GM23338 (cell line): ENCODE results near the gene TNS1. TPM values are rescaled to one million over a fixed set of nuclear protein-coding genes. Genes with fewer than 3 reads are reported as not detected.
A peak's percentile ranks its signal among the peaks of the same experiment; 100 is the strongest.

Source experiments
- ATAC-seq: fragments of 200-7000 bp; cut with Tn5 transposase; 3 replicates; pipeline ENCODE4 v1.9.1; 2020
- DNase-seq: peaks from one replicate; pipeline ENCODE4 v3.0.0-alpha.2; 2015; ENCODE audit warnings: low spot score
- H2AFZ ChIP-seq: fragments of 200-600 bp; sonication (generic); 2 replicates; pipeline ENCODE4 v1.8.0; 2016; ENCODE audit warnings: antibody characterized with exemption, mild to moderate bottlenecking, moderate library complexity
- H3F3A ChIP-seq: fragments of 200-600 bp; sonication (generic); replicated peaks from 2 replicates; pipeline ENCODE4 v1.8.0; 2017; ENCODE audit warnings: antibody characterized with exemption, mixed run types, low read depth
- H3K27ac ChIP-seq: fragments of 200-600 bp; sonication (generic); 2 replicates; pipeline ENCODE4 v1.6.1; 2016; ENCODE audit warnings: low read depth
- H3K27me3 ChIP-seq: fragments of 200-600 bp; sonication (generic); 2 replicates; pipeline ENCODE4 v1.8.0; 2016; ENCODE audit warnings: mild to moderate bottlenecking, mixed run types, moderate library complexity; ENCODE audit not compliant: insufficient read depth
- H3K36me3 ChIP-seq: fragments of 200-600 bp; sonication (generic); 2 replicates; pipeline ENCODE4 v1.8.0; 2016; ENCODE audit warnings: mild to moderate bottlenecking; ENCODE audit not compliant: insufficient read depth
- H3K4me1 ChIP-seq: fragments of 200-600 bp; sonication (generic); 2 replicates; pipeline ENCODE4 v1.8.0; 2016; ENCODE audit warnings: mild to moderate bottlenecking, moderate library complexity; ENCODE audit not compliant: insufficient read depth
- H3K4me2 ChIP-seq: fragments of 200-600 bp; sonication (generic); 2 replicates; pipeline ENCODE4 v1.7.1; 2017; ENCODE audit warnings: mixed run types
- H3K4me3 ChIP-seq: fragments of 200-600 bp; sonication (generic); 2 replicates; pipeline ENCODE4 v1.6.1; 2016; ENCODE audit warnings: mixed run types
- H3K79me2 ChIP-seq: fragments of 200-600 bp; sonication (generic); replicated peaks from 2 replicates; pipeline ENCODE4 v1.8.0; 2017; ENCODE audit warnings: mild to moderate bottlenecking; ENCODE audit not compliant: insufficient read depth
- H3K9me2 ChIP-seq: fragments of 200-600 bp; sonication (generic); 2 replicates; pipeline ENCODE4 v1.8.0; 2017; ENCODE audit not compliant: insufficient read depth
- H4K20me1 ChIP-seq: fragments of 200-600 bp; sonication (generic); replicated peaks from 2 replicates; pipeline ENCODE4 v1.8.0; 2017; ENCODE audit warnings: mild to moderate bottlenecking; ENCODE audit not compliant: insufficient read depth
- H3K27ac Mint-ChIP-seq: 2 replicates; pipeline ENCODE4 v1.8.0; 2020; ENCODE audit warnings: inconsistent platforms, mild to moderate bottlenecking, moderate library complexity, mixed read lengths
- H3K27me3 Mint-ChIP-seq: 3 replicates; pipeline ENCODE4 v1.8.0; 2022; ENCODE audit warnings: low read depth, mild to moderate bottlenecking, moderate library complexity, mixed read lengths, inconsistent platforms; ENCODE audit not compliant: insufficient read depth, poor library complexity
- H3K36me3 Mint-ChIP-seq: 3 replicates; pipeline ENCODE4 v1.8.0; 2021; ENCODE audit warnings: low read depth, mild to moderate bottlenecking, inconsistent platforms, moderate library complexity, mixed read lengths
- H3K4me1 Mint-ChIP-seq: 3 replicates; pipeline ENCODE4 v1.8.0; 2020; ENCODE audit warnings: mild to moderate bottlenecking, inconsistent platforms, mixed read lengths
- H3K4me3 Mint-ChIP-seq: 3 replicates; pipeline ENCODE4 v1.8.0; 2021; ENCODE audit warnings: moderate library complexity, mild to moderate bottlenecking, inconsistent platforms, mixed read lengths
- H3K9me3 Mint-ChIP-seq: 3 replicates; pipeline ENCODE4 v1.8.0; 2020; ENCODE audit warnings: moderate library complexity, mild to moderate bottlenecking, inconsistent platforms, mixed read lengths
- CREB1 ChIP-seq: fragments of 250-450 bp; sonication (Bioruptor Pico); IDR thresholded peaks from 2 replicates; pipeline ENCODE4 v1.5.0; 2020; ENCODE audit warnings: low read depth, mild to moderate bottlenecking, moderate library complexity
- CTCF ChIP-seq, 2 experiments: fragments of 200-600 bp in 1 of 2; sonication (generic) in 1 of 2; conservative IDR thresholded peaks; 2 replicates each; pipeline versions ENCODE4 v1.5.1 to v1.6.1; 2016 to 2017; ENCODE audit warnings: antibody characterized with exemption in 2 of 2, low read depth in 2 of 2, mild to moderate bottlenecking in 2 of 2, moderate library complexity in 1 of 2
- EZH2 ChIP-seq: fragments of 200-600 bp; sonication (generic); IDR thresholded peaks from one replicate; pipeline ENCODE4 v1.8.0; 2017; ENCODE audit warnings: antibody characterized with exemption, mild to moderate bottlenecking, low read depth; ENCODE audit not compliant: unreplicated experiment
- POLR2AphosphoS5 ChIP-seq: IDR thresholded peaks from 2 replicates; pipeline ENCODE4 v1.6.1; 2016; ENCODE audit warnings: antibody characterized with exemption, low read depth
- REST ChIP-seq: IDR thresholded peaks from one replicate; pipeline ENCODE4 v1.6.1; 2018; ENCODE audit warnings: antibody characterized with exemption; ENCODE audit not compliant: unreplicated experiment
- ZNF114 ChIP-seq: fragments of 250-450 bp; sonication (Bioruptor Pico); IDR thresholded peaks from 2 replicates; pipeline ENCODE4 v1.5.0; 2020; ENCODE audit warnings: mild to moderate bottlenecking, moderate library complexity
- polyA plus RNA-seq: library from polyadenylated mRNA; unstranded; fragments of >200 nt; fragmentation: Nextera tagmentation; extraction: Ambion mirVana; gene quantifications from 2 replicates; pipeline ENCODE4 v1.2.1, GENCODE V29; 2016
- total RNA-seq: library from RNA; depleted of rRNA; stranded (reverse); fragments of >200 nt; shearing (Covaris generic); gene quantifications from 2 replicates; pipeline ENCODE4 v1.2.3, GENCODE V29; 2014

The TNS1 gene
- total and polyA plus RNA-seq, 2 experiments from 2014 or later = 2.0 to 7.4 TPM

GRCh38 chr2:217934321-217935131 is 68.3 kb downstream of the TNS1 start:
- Mint-ChIP-seq H3K4me3 (peak overlapping the region; percentile 14; the same call in 1 of the 3 replicates), H3K27me3 (peaks cover 29% of the 10 kb centered on the region), H3K9me3 (no peaks in the 10 kb centered on the region), H3K36me3 (no peaks in the 10 kb centered on the region), H3K4me1 (peaks cover 67% of the 10 kb centered on the region), H3K27ac (peak overlapping the region; percentile 75; the same call in 1 of the 2 replicates)
- no peaks in the 10 kb centered on the region; the same call in 1 of the 2 replicates for H4K20me1 ChIP-seq
- no peak overlapping the region for H3K4me3 ChIP-seq
- ATAC-seq = no peak; the same call in 2 of the 3 replicates
- H2AFZ ChIP-seq = no peak overlapping the region
- no peaks in the 10 kb centered on the region for H3K9me2 ChIP-seq
- H3K4me1 ChIP-seq = peaks cover 34% of the 10 kb centered on the region
- DNase-seq = no peak
- no peaks in the 10 kb centered on the region for H3K79me2 ChIP-seq
- H3K36me3 ChIP-seq = no peaks in the 10 kb centered on the region
- no peaks in the 10 kb centered on the region for H3K27me3 ChIP-seq
- TF ChIP-seq POLR2AphosphoS5 (no peak), REST (peak; percentile 34), CTCF (conservative IDR thresholded peaks at IDR 0.05; ENCODE audit: low read depth in 2 of 2) (no peak), CREB1 (no peak)
- H3K4me2 ChIP-seq = peak overlapping the region; percentile 33
- H3F3A ChIP-seq = no peaks in the 10 kb centered on the region; the same call in 1 of the 2 replicates
- H3K27ac ChIP-seq = 0 out of 2 replicates have a peak overlapping the region, but pooled peaks have one; percentile 34

- H3K9me3 Mint-ChIP-seq = no peaks in the 10 kb centered on the region
- H3F3A ChIP-seq = no peaks in the 10 kb centered on the region; the same call in 1 of the 2 replicates
- H3K27ac Mint-ChIP-seq = no peak overlapping the region
- H3K36me3 ChIP-seq = no peaks in the 10 kb centered on the region
- no peak overlapping the region for H3K4me2 ChIP-seq
- H3K9me2 ChIP-seq = no peaks in the 10 kb centered on the region
- H4K20me1 ChIP-seq = no peaks in the 10 kb centered on the region; the same call in 1 of the 2 replicates
- H3K79me2 ChIP-seq = no peaks in the 10 kb centered on the region
- DNase-seq = no peak
- H3K27me3 Mint-ChIP-seq = peaks cover 29% of the 10 kb centered on the region
- H2AFZ ChIP-seq = no peak overlapping the region
- no peak overlapping the region; the same call in 2 of the 3 replicates for H3K4me3 Mint-ChIP-seq
- H3K4me1 ChIP-seq = peaks cover 34% of the 10 kb centered on the region
- no peak overlapping the region for H3K27ac ChIP-seq
- H3K4me1 Mint-ChIP-seq = peaks cover 69% of the 10 kb centered on the region
- H3K27me3 ChIP-seq = no peaks in the 10 kb centered on the region
- no peak for ATAC-seq
- no peaks in the 10 kb centered on the region for H3K36me3 Mint-ChIP-seq
- no peak overlapping the region for H3K4me3 ChIP-seq
- TF ChIP-seq ZNF114 (CRISPR knock-in tag) = no peak
- TF ChIP-seq CTCF (conservative IDR thresholded peaks at IDR 0.05; ENCODE audit: low read depth in 2 of 2) = no peak
- no peak for TF ChIP-seq EZH2
- no peak for TF ChIP-seq REST
- no peak for TF ChIP-seq POLR2AphosphoS5
These were observed 69.2 kb downstream of the TNS1 start for GRCh38 chr2:217933617-217933993.
